ENCODE data around the gene DACH2.

DACH2 gene

DNA sequence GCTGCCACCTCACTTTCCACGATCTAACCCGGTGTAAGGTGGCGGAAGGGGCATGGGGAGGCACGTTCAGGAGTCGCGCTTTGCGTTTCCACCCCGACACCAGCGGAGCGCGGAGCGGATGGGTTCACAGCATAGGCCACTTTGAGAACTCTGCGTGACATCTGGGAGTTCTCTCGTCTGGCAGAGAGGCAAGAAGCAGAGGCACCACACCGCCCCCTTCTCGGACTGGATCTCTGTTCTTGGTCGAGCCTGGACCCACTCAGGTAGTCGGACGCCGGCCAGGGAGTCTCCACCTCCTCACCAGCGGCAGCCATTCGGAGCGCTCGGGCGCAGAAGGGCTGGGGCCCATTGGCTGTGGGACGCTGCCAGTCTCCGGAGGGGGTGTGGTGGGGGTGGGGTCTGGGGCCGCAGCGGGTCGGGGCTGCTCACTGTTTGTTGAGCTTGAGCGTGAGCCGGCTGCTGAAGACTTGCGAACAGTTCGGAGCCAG, at the start of gene DACH2:
Gene DACH2, plus strand, starts transcription at position 428 of the 488 bp plus-strand sequence.
- peak; percentile 49 for DNase-seq (ENCODE audit: low read depth, low spot score)
- TF ChIP-seq, protein P1, sequence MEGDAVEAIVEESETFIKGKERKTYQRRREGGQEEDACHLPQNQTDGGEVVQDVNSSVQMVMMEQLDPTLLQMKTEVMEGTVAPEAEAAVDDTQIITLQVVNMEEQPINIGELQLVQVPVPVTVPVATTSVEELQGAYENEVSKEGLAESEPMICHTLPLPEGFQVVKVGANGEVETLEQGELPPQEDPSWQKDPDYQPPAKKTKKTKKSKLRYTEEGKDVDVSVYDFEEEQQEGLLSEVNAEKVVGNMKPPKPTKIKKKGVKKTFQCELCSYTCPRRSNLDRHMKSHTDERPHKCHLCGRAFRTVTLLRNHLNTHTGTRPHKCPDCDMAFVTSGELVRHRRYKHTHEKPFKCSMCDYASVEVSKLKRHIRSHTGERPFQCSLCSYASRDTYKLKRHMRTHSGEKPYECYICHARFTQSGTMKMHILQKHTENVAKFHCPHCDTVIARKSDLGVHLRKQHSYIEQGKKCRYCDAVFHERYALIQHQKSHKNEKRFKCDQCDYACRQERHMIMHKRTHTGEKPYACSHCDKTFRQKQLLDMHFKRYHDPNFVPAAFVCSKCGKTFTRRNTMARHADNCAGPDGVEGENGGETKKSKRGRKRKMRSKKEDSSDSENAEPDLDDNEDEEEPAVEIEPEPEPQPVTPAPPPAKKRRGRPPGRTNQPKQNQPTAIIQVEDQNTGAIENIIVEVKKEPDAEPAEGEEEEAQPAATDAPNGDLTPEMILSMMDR (IDR thresholded peaks at IDR 0.05; ENCODE audit: low read depth, low read length) = no peak
- in situ Hi-C loops (cut with HindIII; ENCODE audit: low sequenced_read_pairs) = no loop called here
- peak within 1 kb of the TSS; percentile 49 for H3K4me3 ChIP-seq (ENCODE audit: low read depth, low read length)

GRCh38 chrX:86102341-86102740, 45.9 kb upstream of the DACH2 start:
- in situ Hi-C loops (cut with HindIII; ENCODE audit: low sequenced_read_pairs) = no loop called here
- no peak overlapping the region for H3K4me3 ChIP-seq (ENCODE audit: low read depth, low read length)
- TF ChIP-seq, protein P1 (IDR thresholded peaks at IDR 0.05; ENCODE audit: low read depth, low read length) = no peak
- DNase-seq (ENCODE audit: low read depth, low spot score) = no peak

- H3K4me3 ChIP-seq (ENCODE audit: low read depth, low read length) = no peak overlapping the region
- in situ Hi-C loops (cut with HindIII; ENCODE audit: low sequenced_read_pairs) = no loop called here
- TF ChIP-seq, protein P1 (IDR thresholded peaks at IDR 0.05; ENCODE audit: low read depth, low read length) = no peak
- no peak for DNase-seq (ENCODE audit: low read depth, low spot score)
These were observed 45.2 kb upstream of the DACH2 start for GRCh38 chrX:86103061-86103460.

DNA sequence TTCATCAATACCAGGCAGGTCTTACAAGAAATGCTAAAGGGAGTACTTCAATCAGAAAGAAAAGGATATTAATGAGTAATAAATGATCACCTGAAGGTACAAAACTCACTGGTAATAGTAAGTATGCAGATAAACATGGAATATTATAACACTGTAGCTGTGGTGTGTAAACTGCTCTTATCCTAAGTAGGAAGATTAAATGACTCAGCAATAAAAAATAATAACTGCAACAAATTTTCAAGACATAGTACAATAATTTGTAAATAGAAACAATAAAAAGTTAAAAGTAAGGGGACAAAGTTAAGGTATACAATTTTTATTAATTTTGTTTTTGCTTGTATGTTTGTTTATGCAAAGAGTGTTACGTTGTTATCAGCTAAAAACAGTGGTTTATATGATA, 43.7 kb upstream of the DACH2 start:
- no peak for DNase-seq (ENCODE audit: low read depth, low spot score)
- H3K4me3 ChIP-seq (ENCODE audit: low read depth, low read length) = no peak overlapping the region
- TF ChIP-seq, protein P1 (IDR thresholded peaks at IDR 0.05; ENCODE audit: low read depth, low read length) = no peak
- in situ Hi-C loops (cut with HindIII; ENCODE audit: low sequenced_read_pairs) = no loop called here

GRCh38 chrX:86121916-86122315, 26.3 kb upstream of the DACH2 start:
- H3K4me3 ChIP-seq (ENCODE audit: low read depth, low read length) = no peak overlapping the region
- DNase-seq (ENCODE audit: low read depth, low spot score) = no peak
- TF ChIP-seq, protein P1 (IDR thresholded peaks at IDR 0.05; ENCODE audit: low read depth, low read length) = no peak
- in situ Hi-C loops (cut with HindIII; ENCODE audit: low sequenced_read_pairs) = no loop called here

GRCh38 chrX:86133761-86134160, 14.5 kb upstream of the DACH2 start:
- H3K4me3 ChIP-seq (ENCODE audit: low read depth, low read length) = no peak overlapping the region
- TF ChIP-seq, protein P1 (IDR thresholded peaks at IDR 0.05; ENCODE audit: low read depth, low read length) = peak; percentile 63
- DNase-seq (ENCODE audit: low read depth, low spot score) = no peak
- in situ Hi-C loops (cut with HindIII; ENCODE audit: low sequenced_read_pairs) = no loop called here

DNA sequence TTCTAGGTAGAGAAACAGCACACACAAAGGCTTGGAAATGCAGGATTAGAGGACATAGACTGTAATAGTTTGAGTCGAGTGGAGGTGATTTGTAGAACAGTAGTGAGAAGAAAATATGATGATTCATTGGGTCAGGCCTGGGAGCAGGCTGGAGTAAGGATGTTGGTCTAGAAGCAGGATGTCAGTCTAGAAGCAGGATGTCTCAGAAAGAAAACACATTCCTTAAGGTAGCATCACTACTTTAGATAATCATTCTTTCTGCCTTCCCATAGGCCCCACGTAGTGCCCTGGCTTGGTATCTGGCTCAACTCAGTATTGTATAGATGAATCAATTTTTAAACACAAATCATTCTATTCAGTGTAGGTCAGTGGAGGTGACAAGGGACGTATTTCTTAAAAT, 11.2 kb upstream of the DACH2 start:
- DNase-seq (ENCODE audit: low read depth, low spot score) = peak; percentile 31
- no peak overlapping the region for H3K4me3 ChIP-seq (ENCODE audit: low read depth, low read length)
- in situ Hi-C loops (cut with HindIII; ENCODE audit: low sequenced_read_pairs) = no loop called here
- TF ChIP-seq, protein P1 (IDR thresholded peaks at IDR 0.05; ENCODE audit: low read depth, low read length) = no peak

Data from astrocyte of the spinal cord (primary cell).